ENCODE results near the gene FLT3LG. TPM values are rescaled to one million over a fixed set of nuclear protein-coding genes. Genes with fewer than 3 reads are reported as not detected.

The FLT3LG gene, protein sequence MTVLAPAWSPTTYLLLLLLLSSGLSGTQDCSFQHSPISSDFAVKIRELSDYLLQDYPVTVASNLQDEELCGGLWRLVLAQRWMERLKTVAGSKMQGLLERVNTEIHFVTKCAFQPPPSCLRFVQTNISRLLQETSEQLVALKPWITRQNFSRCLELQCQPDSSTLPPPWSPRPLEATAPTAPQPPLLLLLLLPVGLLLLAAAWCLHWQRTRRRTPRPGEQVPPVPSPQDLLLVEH
- 0.55 and 1.6 TPM in 2 replicates for total RNA-seq (2014; rRNA removed; shearing (Covaris generic))

DNA sequence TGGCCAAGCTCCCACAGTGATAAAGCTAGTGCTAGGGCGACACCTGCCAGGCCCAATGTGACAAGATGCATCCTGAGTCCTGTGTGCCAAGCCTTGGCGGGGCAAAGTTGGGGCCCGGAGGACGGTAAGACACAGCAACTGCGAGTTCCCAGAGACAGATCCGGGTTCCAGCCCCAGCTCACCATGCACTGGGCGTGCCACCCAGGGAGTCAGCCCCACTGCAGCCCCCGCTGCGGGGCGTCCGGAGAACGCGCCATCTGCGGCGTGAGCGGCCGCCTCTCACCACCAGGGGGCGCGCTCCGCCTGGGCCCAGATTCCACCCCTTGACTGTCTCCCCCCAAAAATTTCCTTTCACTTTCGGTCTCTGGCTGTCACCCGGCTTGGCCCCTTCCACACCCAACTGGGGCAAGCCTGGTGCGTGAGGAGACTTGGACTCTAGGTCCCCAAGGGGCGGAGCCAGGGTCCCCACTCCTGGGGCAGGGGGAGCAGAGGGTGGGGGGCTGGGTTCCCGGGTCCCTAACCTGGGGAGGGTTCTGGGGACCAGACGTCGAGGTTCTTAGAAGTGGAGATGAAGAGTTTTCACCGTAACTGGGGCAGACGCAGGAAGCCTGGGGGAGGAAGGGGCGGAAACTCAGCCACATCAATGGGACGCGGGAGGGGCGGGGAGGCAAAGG lies at the start of gene FLT3LG:
TSS of gene FLT3LG (plus strand) at position 348 of the 674 bp plus-strand sequence. CDS start 425 bp downstream, outside the sequence.
- Histone ChIP-seq H3K27me3 (ENCODE audit: control insufficient read depth, insufficient read depth, low read length) (peaks cover 11% of the 10 kb centered on the region), H3K36me3 (replicated peaks; ENCODE audit: control insufficient read depth, insufficient read depth, low read length) (peaks cover 3% of the 10 kb centered on the region), H3K4me3 (ENCODE audit: insufficient read depth, low read depth, low read length) (peak within 1 kb of the TSS; percentile 34)
- peak; percentile 97 for DNase-seq

DNA sequence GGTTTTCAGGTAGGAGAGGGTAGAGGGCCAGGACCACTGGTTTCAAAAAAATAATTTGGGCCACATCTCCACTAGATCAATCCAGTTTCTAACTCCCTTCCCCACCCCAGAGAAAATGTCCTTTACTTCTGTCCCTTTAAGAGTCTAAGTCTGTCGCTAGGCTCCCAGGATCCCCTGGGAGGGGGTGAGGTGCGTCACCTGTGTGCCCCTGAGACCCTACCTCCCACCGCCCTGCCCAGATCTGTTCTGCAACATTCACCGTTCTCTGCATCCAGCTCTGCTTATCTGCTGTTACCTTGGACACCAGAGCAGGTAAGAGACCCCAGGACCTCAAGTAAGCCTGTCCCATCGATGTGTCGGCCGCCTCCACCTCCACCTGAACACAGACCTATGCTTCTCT lies 48.8 kb upstream of the FLT3LG start, which contains the start of gene GFY:
TSS of gene GFY (plus strand) at position 211 of the 400 bp plus-strand sequence. CDS start 1,043 bp downstream, outside the sequence.
- DNase-seq = no peak
- Histone ChIP-seq H3K4me3 (ENCODE audit: insufficient read depth, low read depth, low read length) (peak within 1 kb of the TSS; percentile 4; the same call in 1 of the 2 replicates), H3K36me3 (replicated peaks; ENCODE audit: control insufficient read depth, insufficient read depth, low read length) (no peaks in the 10 kb centered on the region), H3K27me3 (ENCODE audit: control insufficient read depth, insufficient read depth, low read length) (peaks cover 89% of the 10 kb centered on the region)

DNA sequence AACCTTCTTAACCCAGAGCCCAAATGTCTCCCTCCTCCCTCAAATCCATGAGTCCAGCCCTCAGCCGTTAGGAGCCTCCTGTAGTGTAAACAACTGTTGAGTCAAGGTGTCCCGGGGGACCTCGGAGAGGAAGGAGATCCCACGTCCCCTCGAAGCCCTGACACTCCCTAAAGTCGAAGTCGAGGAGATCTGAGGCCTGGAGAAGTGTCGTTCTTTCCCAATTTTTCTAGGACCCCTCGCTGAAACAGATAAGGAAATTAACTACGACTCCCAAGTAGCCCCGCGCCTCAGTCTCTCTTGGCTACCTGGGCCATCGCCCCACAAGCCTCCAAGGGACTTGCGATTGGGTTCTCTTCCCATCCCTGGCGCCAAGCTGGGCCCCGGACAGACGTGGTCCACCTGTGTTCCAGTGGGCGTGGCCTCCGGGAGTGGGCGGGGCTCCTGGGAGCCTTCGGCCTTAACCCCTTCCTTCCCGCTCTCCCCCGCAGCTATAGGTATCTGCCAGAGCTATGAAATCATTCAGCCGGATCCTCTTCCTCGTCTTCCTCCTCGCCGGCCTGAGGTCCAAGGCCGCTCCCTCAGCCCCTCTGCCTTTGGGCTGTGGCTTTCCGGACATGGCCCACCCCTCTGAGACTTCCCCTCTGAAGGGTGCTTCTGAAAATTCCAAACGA lies 48.0 kb upstream of the FLT3LG start:
- peak overlapping the region; percentile 4; the same call in 1 of the 2 replicates for H3K4me3 ChIP-seq (ENCODE audit: insufficient read depth, low read depth, low read length)
- H3K36me3 ChIP-seq (replicated peaks; ENCODE audit: control insufficient read depth, insufficient read depth, low read length) = no peaks in the 10 kb centered on the region
- H3K27me3 ChIP-seq (ENCODE audit: control insufficient read depth, insufficient read depth, low read length) = peaks cover 97% of the 10 kb centered on the region
- DNase-seq = peak; percentile 96

DNA sequence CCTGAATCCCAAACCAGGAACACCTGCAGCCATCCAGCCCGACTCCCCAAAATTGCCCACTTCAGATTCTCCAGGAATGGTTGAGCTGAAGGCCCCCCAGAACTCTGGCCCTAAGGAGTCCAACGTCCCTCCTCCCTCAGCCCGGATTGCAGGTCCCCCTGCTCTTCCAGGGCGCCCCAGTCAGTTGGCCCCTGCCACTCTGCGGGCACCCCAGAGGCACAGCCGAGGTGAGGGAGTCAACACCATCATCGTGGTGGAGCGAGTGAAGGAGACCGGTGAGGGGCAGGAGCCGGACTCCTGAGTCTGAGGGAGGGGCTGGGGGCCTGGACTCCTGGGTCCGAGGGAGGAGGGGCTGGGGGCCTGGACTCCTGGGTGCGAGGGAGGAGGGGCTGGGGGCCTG lies 46.7 kb upstream of the FLT3LG start:
- H3K4me3 ChIP-seq (ENCODE audit: insufficient read depth, low read depth, low read length) = no peak overlapping the region
- no peak for DNase-seq
- H3K27me3 ChIP-seq (ENCODE audit: control insufficient read depth, insufficient read depth, low read length) = peaks cover 97% of the 10 kb centered on the region
- no peaks in the 10 kb centered on the region for H3K36me3 ChIP-seq (replicated peaks; ENCODE audit: control insufficient read depth, insufficient read depth, low read length)

DNA sequence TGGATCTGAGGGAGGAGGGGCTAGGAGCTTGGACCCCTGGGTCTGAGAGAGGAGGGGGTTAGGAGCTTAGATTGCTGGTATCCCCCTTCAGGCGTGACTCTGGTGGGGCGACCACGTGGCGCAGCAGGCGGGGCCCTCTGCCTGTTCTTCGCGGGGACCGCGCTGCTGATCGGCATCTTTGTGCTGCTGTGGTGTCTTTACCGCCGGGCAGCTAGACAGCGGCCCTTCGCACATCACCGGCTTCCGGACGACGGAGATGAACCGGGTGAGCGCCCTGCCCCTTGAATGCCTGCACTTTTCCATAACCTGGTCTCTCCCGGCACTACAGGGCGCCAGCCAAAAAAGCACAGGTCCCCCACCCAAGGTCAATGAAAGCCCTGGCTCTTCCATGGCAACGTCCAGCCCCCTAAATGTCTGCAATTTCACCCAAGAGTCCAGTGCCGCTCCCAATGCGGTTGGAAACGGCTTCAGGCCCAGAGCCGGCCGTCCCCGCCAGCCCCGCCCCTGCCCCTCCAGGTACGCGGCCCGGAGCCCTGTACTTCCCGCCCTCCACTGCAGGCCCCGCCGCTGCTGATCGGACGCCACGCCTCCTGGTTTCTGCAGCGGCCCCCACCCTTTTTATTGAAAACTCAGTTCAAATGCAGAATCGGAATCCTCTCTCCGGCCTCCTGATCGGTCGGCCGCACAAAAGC lies 46.0 kb upstream of the FLT3LG start:
- DNase-seq = peak; percentile 92
- H3K4me3 ChIP-seq (ENCODE audit: insufficient read depth, low read depth, low read length) = peak overlapping the region; percentile 49

DNA sequence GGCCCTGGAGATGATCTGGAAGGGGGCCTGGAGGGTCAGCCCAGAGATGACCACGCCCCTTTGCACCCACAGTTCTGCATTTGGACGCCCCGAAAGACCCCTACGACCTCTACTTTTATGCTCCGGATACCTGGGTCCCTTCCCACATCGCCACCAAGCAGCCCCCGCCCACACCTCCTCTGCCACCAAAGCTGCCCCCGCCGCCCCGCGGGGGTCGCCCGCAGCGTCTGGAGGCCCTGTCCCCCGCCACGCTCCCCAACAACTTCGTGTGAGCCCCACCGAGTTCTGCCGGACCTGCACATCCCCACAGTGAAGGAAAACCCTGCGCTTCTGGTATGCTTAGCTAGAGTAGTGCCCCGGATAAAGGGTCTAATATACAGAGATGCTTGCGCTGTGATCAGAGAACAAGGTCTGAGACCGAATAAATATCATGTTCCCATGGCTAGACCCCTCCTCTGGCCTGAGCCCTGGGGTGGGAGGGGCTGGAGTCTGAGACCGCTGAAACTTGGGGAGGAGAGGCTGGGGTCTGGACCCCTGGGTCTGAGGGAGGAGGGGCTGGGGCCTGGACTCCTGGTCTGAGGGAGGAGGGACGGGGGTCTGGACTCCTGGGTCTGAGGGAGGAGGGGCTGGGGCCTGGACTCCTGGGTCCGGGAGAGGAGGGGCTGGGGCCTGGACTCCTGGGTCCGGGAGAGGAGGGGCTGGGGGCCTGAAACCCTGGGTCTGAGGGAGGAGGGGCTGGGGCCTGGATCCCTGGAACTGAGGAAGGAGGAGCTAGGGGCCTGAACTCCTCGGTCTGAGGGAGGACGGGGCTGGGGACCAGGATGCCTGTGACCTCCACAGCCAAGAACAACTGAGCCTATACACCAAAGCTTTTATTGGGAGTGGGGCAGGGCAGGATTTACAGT lies 45.2 kb upstream of the FLT3LG start:
- peak; percentile 73 for DNase-seq
- H3K36me3 ChIP-seq (replicated peaks; ENCODE audit: control insufficient read depth, insufficient read depth, low read length) = no peaks in the 10 kb centered on the region
- peaks cover 97% of the 10 kb centered on the region for H3K27me3 ChIP-seq (ENCODE audit: control insufficient read depth, insufficient read depth, low read length)
- peak overlapping the region; percentile 49 for H3K4me3 ChIP-seq (ENCODE audit: insufficient read depth, low read depth, low read length)

More for the DNA sequence above, 46.0 kb upstream of the FLT3LG start:
- Histone ChIP-seq H3K36me3 (replicated peaks; ENCODE audit: control insufficient read depth, insufficient read depth, low read length) (no peaks in the 10 kb centered on the region), H3K27me3 (ENCODE audit: control insufficient read depth, insufficient read depth, low read length) (peaks cover 97% of the 10 kb centered on the region)

DNA sequence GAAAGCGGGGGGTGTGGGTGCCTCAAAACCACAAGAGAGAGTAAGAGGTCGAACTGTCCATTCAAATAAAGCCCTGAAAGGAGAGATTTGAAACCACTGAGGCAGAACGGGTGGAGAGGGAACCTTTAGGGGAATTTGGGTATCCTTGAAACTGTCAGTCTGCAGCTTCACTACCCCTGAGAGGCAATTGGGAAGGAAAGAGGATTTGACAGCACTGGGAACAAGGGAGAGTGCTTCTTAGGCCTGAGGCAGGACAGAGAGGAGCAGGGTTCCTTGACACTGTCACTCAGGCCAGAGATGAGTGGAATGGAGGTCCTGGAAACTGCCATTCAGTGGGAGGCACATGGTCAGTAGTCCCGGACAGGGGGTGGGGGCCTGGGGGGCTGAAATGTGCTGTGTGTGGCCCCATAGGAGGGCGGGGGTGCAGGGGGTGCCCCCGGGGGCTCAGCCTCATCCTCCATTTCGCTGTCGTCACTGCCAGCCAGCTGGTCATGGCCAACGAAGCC lies 43.8 kb upstream of the FLT3LG start:
- no peak for DNase-seq
- H3K27me3 ChIP-seq (ENCODE audit: control insufficient read depth, insufficient read depth, low read length) = peaks cover 97% of the 10 kb centered on the region
- no peak overlapping the region for H3K4me3 ChIP-seq (ENCODE audit: insufficient read depth, low read depth, low read length)
- H3K36me3 ChIP-seq (replicated peaks; ENCODE audit: control insufficient read depth, insufficient read depth, low read length) = no peaks in the 10 kb centered on the region

DNA sequence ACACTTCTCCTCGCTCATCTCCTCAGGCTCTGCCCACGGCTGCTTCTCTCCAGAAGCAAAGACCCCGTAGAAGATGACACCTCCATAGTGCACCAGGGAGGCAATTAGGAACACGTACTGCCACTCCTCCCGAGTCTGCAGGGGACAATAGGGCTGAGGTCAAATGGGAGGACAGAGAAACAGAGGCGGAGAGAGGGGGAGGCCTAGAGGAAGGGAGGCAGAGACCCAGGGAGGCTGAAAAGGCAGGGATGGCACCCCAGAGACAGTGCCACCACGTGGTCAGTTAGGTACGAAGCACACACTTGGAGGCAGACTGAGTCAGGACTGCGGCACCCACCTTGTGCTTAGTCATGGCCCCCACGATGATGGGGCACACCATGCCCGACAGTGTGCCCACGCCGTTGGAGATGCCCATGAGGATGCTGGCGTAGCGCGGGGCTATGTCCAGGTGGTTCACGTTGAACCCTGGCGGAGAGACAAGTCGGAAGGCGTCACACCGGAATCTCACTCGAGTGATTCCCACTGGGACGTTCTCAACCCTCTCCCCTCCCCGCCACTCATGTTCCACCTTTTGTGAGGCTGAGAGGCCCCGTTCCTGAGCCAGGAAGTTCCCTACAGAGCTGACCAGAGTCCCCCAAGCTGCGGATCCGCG lies 43.2 kb upstream of the FLT3LG start:
- no peak for DNase-seq
- Histone ChIP-seq H3K36me3 (replicated peaks; ENCODE audit: control insufficient read depth, insufficient read depth, low read length) (no peaks in the 10 kb centered on the region), H3K27me3 (ENCODE audit: control insufficient read depth, insufficient read depth, low read length) (peaks cover 96% of the 10 kb centered on the region), H3K4me3 (ENCODE audit: insufficient read depth, low read depth, low read length) (no peak overlapping the region)

DNA sequence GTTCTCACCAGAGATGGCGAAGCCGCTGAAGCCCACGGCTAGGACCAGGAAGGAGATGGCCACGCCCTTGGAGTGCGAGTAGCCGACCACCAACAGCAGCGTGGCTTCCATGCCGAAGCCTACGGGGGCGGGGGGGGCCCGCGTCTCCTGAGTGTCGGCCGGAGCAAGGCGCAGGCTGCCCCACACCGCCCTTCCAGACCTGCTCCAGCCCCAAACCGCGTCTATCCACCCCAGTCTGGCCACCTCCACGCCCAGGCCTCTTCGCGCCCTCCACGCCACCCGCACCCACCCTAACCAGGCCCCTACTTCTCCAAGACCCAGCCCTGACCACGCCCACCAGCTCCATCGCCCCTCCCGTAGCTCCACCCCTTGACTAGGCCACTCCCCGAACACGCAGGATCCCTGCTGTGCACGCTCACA lies 42.7 kb upstream of the FLT3LG start:
- Histone ChIP-seq H3K4me3 (ENCODE audit: insufficient read depth, low read depth, low read length) (no peak overlapping the region), H3K27me3 (ENCODE audit: control insufficient read depth, insufficient read depth, low read length) (peaks cover 95% of the 10 kb centered on the region), H3K36me3 (replicated peaks; ENCODE audit: control insufficient read depth, insufficient read depth, low read length) (no peaks in the 10 kb centered on the region)
- peak; percentile 81 for DNase-seq

DNA sequence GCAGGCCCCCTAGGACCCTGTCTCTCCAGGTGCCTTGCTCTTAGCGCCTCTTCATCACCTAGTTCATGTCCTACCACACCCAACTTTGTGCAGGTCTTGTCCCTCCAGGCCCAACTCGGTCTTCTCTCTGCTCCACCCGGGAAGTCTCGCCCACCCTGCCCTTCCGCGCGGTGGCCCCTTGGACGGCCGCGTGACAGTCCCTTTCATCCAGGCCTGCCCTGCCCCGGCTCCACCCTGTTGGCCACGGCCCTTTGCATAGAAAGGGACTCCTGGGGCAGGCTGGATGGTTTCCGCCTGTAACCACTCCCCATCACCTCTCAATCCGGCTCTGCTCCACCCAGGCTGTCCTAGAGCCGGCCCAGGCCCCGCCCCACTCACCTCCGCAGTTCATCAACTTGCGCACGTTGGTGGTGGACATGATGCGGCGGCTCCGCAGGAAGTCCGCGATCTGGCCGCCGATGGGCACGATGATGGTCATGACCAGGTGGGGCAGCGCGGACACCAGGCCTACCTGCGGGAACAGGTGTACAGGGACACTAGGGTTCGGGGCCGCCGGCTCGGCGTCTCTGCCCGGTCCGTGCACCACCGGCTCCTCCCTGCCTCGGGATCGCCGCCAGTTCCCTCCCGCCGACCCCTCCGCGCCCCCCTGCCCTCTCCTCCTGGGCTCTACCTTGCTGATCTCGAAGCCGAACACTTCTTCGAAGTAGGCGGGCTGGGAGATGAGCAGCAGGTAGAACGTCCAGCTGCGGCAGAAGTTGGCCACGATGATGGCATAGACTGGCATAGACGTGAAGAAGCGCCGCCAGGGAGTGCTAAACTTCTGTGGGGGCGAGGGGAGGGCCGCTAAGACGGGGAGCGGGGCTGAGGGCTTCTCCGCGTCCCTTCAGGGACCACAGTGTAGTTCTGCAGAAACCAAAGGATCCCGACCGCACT lies 41.6 kb upstream of the FLT3LG start:
- peak overlapping the region; percentile 48 for H3K4me3 ChIP-seq (ENCODE audit: insufficient read depth, low read depth, low read length)
- DNase-seq = peak; percentile 94
- H3K36me3 ChIP-seq (replicated peaks; ENCODE audit: control insufficient read depth, insufficient read depth, low read length) = no peaks in the 10 kb centered on the region
- H3K27me3 ChIP-seq (ENCODE audit: control insufficient read depth, insufficient read depth, low read length) = peaks cover 95% of the 10 kb centered on the region

DNA sequence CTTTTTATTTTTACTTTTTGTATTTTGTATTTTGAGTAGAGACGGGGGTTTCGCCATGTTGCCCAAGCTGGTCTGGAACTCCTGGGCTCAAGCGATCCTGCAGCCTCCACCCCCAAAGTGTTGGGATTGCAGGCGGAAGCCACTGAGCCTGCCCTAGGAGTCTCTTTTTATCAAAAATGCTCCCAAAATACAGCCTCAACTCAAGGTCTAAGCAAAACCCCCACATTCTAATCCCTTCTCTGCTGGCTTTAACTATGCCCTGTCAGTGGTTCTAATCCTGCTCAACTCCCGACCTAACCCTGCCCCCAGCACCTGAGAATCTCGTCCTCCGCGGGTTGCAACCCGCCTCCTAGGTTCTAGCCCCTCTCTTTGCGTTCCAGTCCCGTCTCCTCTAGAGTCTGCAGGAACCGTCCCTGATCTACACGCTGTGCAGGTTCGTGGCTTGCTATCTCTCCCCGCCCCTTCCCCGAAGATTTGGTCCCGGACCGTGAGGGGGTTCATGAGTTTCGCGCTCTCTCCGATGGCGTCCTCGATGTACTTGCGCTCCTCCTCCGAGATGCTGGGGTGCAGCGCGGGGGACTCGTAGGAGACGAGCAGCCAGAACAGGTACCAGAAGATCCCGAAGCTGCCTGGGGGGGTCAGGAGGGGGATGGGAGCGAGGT lies 40.6 kb upstream of the FLT3LG start:
- no peak for DNase-seq
- H3K4me3 ChIP-seq (ENCODE audit: insufficient read depth, low read depth, low read length) = peak overlapping the region; percentile 48; the same call in 1 of the 2 replicates
- H3K27me3 ChIP-seq (ENCODE audit: control insufficient read depth, insufficient read depth, low read length) = peaks cover 95% of the 10 kb centered on the region

More for the DNA sequence above, 40.6 kb upstream of the FLT3LG start:
- H3K36me3 ChIP-seq (replicated peaks; ENCODE audit: control insufficient read depth, insufficient read depth, low read length) = no peaks in the 10 kb centered on the region
